Lower leg skin (tissue), 4 donors: ENCODE results near the gene CLEC2B. TPM values are rescaled to one million over a fixed set of nuclear protein-coding genes. Genes with fewer than 3 reads are reported as not detected.

Source experiments
- DNase-seq, 2 donors: peaks; one replicate each; pipeline ENCODE4 v3.0.0-alpha.2; 2019; ENCODE audit warnings: low spot score in 2 of 2
- H3K4me3 ChIP-seq: fragments of 200-600 bp; sonication (generic); 2 replicates; pipeline ENCODE4 v1.5.1; 2017; ENCODE audit warnings: mild to moderate bottlenecking, low read depth; ENCODE audit not compliant: poor library complexity, severe bottlenecking
- CTCF ChIP-seq, 3 donors: fragments of 450-650 bp; IDR thresholded peaks; one replicate each; pipeline ENCODE4 v1.5.1; 2016; ENCODE audit warnings: antibody characterized with exemption in 3 of 3, mild to moderate bottlenecking in 3 of 3, moderate library complexity in 2 of 3
- POLR2A ChIP-seq, 2 donors: fragments of 450-650 bp; IDR thresholded peaks; one replicate each; pipeline ENCODE4 v1.6.1; 2016 to 2017; ENCODE audit warnings: antibody characterized with exemption in 2 of 2, mild to moderate bottlenecking in 1 of 2, moderate library complexity in 1 of 2
- WGBS, 2 donors: methylation state at CpG; one replicate each; pipeline ENCODE4 v1.1.5; 2018; 5-methylcytosine and 5-hydroxymethylcytosine counted together
- intact Hi-C: fragments of 100-400 bp; cut with DNase I; formaldehyde crosslinking; loops from one replicate; pipeline ENCODE4 v1.15.0; 2023; ENCODE audit warnings: low total_unique reads
- total RNA-seq, 4 donors: library from RNA; depleted of rRNA; stranded (reverse); fragments of >200 nt; gene quantifications; one replicate each; pipeline ENCODE4 v1.1.0, GENCODE V29; 2016

CLEC2B gene
- total RNA-seq, 4 donors from 2014 or later: 52.3 to 90.6 (median 81.9) TPM

DNA sequence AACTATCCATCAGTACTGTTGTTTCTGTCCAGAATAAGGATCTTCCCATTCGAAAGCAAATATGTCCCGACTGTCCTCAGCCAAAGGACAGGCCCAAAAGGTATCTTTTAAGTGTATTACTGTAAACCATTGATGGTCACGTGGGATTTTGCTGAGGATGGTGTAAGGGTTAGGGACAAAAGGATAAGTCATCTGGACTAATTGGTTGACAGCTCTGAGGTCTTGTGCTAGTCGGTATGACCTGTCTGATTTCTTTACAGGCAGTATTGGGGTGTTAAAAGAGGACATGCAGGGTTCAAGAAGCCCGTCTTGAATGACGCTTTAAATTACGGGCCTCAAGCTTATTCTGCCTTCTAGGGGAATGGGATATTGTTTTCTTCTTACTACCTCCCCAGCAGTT, 38.6 kb upstream of the CLEC2B start:
- 95% methylated on average over 7 of the region's 7 CpGs for WGBS, 2 donors
- no peak for TF ChIP-seq CTCF (IDR thresholded peaks at IDR 0.05)
- TF ChIP-seq POLR2A (IDR thresholded peaks at IDR 0.05): no peak
- H3K4me3 ChIP-seq: no peak overlapping the region
- intact Hi-C loops: no loop called here
- DNase-seq: no peak

DNA sequence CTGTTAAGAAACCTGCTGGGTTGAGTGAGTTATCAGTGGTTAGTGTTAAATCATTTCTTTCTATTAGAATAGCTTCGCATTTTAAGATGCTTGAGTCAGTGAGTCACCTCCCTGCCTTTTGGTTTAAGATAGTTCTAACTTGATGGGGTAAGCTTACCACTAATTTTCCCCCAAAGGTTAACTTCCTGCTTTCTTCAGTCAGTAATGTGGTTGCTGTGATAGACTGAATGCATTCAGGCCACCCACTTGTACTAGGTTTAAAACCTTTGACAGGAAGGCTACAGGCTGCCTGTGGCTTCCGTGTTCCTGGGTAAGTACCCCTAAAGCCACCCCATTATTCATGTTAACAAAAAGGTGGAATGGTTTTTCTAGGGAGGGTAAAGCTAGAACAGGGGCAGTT, 37.7 kb upstream of the CLEC2B start:
- H3K4me3 ChIP-seq: no peak overlapping the region
- intact Hi-C loops: no loop called here
- TF ChIP-seq CTCF (IDR thresholded peaks at IDR 0.05) (no peak), POLR2A (IDR thresholded peaks at IDR 0.05) (no peak)
- WGBS, 2 donors: 69 to 83% methylated on average over 2 of the region's 2 CpGs
- DNase-seq: no peak

GRCh38 chr12:9902539-9903228, 33.5 kb upstream of the CLEC2B start:
- TF ChIP-seq CTCF (IDR thresholded peaks at IDR 0.05) (no peak), POLR2A (IDR thresholded peaks at IDR 0.05) (no peak)
- intact Hi-C loops: no loop called here
- 72 to 78% methylated on average over 7 of the region's 7 CpGs for WGBS, 2 donors

DNA sequence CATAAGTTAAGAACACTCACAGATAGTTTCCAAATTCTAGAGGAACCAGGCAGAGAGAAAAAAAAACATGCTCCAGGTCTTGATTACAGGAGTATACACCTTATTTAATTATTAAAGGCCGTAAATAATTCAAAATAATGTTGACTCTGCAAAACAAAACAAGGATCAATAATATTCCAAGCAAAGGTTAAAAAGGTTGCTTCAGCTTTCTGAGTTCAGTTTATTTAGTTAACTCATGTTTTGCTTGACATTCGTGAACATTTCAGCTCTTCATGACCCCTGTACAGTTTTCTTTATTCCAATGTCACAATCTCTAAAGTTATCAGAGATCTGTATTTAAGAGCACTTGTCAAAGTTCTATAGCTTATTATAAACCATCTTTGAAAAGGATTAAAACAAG, 31.8 kb upstream of the CLEC2B start:
- TF ChIP-seq CTCF (IDR thresholded peaks at IDR 0.05): no peak
- TF ChIP-seq POLR2A (IDR thresholded peaks at IDR 0.05): no peak
- intact Hi-C loops: no loop called here
- no peak for DNase-seq
- WGBS, 2 donors: 67 to 72% methylated on average over 2 of the region's 2 CpGs
- no peak overlapping the region for H3K4me3 ChIP-seq

More at GRCh38 chr12:9902539-9903228, 33.5 kb upstream of the CLEC2B start:
- DNase-seq: no peak
- H3K4me3 ChIP-seq: no peak overlapping the region

DNA sequence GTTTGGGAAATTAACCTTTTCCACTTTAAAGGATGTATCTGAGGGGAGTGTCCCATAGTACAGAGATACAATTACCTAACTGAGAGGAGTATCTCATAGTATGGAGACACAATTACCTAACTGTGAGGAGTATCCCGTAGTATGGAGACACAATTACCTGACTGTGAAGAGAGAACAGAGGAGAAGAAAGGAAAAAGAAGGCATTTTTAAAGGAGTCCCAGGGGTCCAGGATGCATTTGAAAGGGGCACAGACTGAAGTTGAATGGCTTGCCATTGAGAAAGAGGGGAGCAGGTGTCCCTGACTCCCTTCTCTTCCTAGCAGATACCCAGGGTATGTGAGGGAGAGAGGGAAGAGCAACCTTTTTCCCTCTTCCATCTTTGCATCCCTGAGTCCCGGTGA, 30.1 kb upstream of the CLEC2B start:
- 77 to 81% methylated on average over 2 of the region's 2 CpGs for WGBS, 2 donors
- H3K4me3 ChIP-seq: no peak overlapping the region
- no peak for TF ChIP-seq POLR2A (IDR thresholded peaks at IDR 0.05)
- TF ChIP-seq CTCF (IDR thresholded peaks at IDR 0.05): no peak
- DNase-seq: no peak
- intact Hi-C loops: no loop called here

GRCh38 chr12:9897535-9897934, 28.4 kb upstream of the CLEC2B start:
- no peak for DNase-seq
- no peak overlapping the region for H3K4me3 ChIP-seq
- no peak for TF ChIP-seq CTCF (IDR thresholded peaks at IDR 0.05)
- no peak for TF ChIP-seq POLR2A (IDR thresholded peaks at IDR 0.05)
- intact Hi-C loops: no loop called here
- WGBS, 2 donors: 41 to 48% methylated on average over 6 of the region's 6 CpGs
